Left hindlimb (tissue), 1 donor: ENCODE results near the gene PDE11A.
"Not testable (repeated sequence)": the region's sequence is repeated elsewhere in the genome, so short reads cannot be mapped to it uniquely, and the experiment has no call there.

ENCODE experiments used
- DNase-seq: peaks from one replicate; pipeline ENCODE4 v3.0.0-alpha.2; 2018

PDE11A gene

DNA sequence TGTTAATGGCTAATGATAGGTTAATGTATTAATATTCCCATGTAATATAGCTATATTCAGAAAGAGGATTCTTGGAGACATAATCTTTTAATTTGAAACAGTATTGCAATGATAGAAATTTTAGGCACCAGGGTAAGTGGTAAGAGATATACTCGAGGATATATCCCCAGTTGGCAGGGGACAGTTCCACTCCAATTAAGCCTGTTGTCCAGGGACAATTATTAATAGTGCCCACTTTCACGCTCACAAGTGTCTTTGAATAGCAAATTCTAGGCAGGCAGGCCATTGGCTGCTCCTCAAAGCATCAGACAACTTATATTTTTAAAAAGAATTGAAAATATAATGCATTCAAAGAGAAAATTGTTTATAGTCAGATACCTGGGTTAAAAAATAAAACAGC lies 190.7 kb downstream of the PDE11A start:
- DNase-seq, result no peak

DNA sequence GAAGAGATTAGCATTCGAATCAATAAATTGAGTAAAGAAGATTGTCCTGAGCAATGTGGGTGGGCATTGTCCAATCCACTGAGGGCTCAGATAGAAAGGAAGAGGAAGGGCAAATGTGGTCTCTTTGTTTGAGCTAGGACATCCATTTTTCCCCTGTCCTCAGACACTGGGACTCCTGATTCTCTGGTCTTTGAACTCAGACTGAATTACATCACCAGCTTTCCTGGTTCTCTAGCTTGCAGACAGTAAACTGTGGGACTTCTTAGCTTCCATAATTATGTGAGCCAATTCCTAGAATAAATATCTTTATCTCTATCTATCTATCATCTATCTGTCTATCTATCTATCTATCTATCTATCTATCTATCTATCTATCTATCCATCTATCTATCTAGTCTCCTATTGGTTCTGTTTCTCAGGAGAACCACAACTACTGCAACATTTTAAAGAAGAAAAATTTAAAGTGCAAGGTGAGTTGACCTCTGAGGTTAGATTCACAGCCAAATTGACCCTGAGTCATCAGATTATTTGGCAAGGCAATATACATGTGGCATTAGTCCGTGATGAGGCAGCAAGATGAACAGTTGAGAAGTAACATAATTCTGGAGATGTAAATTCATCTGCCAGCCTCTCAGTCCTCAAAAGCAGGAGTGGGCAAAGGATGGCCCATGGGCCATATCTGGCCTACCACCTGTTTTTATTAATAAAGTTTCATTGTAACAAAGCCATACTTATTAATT lies 191.4 kb downstream of the PDE11A start:
- no peak for DNase-seq

DNA sequence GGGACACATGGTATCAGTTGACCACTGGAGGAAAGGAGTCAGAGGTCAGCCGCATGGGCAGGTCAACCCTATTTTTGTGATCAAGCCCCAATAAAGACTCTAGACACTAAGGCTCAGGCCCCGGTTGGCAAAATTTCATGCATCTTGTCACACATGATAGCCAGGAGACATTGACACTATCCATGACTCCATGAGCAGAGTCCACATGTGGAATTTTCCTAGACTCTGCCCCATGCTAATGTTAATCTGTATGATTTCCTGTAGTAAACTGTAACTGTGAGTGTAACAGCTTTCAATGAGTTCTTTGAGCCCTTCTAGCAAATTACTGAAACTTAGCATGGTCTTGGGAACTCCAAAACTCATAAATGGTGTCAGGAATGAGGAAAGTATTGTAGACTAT lies 192.3 kb downstream of the PDE11A start:
- no peak for DNase-seq

DNA sequence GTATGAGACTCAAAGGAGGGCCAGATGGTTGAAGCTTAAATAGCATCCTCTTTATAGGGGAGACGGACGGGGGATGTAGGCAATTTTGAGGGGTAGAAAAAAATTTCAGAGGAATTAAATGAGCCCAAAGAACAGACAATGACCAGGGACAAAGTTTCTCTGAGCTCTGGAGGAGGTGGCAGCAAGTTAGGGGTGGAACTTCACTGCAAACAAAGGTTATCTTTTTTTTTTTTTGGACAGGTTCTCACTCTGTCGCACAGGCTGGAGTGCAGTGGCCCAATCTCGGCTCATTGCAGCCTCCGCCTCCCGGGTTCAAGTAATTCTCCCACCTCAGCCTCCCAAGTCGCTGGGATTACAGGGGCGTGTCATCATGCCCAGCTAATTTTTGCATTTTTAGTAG lies 195.6 kb downstream of the PDE11A start:
- DNase-seq, result no peak

DNA sequence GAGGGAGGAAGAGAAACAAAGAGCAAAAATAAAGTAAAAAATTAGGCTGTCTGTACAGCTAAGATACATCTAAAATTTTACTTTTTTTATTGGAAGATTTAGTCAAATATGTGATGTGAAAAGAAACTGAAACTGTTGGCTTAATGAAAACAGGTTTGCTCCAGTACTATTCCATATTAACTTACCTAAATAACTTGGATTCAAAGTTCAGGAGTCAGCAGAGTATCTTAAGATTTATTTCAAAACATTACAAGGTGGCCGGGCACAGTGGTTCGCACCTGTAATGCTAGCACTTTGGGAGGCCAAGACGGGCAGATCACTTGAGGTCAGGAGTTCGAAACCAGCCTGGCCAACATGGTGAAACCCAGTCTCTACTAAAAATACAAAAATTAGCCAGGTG lies 197.9 kb downstream of the PDE11A start:
- no peak for DNase-seq

DNA sequence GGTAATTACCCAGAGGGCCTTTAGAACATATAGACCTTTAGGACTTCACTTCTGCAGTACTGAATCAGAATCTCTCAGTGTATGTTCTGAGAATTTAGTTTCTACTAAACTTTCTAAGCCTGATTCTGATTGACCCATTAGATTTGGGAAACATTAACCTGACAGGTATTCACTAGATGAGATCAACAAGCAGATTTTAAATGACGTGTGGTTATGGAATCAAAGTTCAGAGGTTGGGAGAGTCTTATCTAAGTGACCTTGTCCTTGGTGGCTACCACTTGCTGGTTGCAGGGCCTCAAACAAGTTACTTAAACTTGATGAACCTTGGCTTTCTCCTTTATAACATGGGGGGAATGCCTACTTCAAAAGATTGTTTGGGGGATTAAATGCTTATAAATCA lies 198.7 kb downstream of the PDE11A start:
- DNase-seq, result no peak

DNA sequence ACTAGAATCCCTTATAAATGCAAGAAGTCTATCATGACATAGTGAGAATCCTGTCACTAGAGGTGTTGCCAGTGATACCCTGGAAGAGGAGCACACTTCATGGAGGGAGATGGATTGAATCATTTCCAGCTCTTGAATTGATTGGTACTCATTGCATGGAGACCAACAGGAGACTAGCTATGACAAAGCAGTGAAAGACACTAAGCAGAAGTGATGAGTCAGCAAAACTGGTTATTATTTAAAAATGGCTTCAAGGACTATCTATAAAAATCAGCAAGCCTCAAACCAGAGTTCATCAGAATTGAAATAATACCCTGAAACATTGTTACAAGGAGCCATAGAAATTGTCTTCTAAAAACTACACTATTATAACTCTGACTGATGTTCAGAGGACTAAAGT lies 200.3 kb downstream of the PDE11A start:
- no peak for DNase-seq

DNA sequence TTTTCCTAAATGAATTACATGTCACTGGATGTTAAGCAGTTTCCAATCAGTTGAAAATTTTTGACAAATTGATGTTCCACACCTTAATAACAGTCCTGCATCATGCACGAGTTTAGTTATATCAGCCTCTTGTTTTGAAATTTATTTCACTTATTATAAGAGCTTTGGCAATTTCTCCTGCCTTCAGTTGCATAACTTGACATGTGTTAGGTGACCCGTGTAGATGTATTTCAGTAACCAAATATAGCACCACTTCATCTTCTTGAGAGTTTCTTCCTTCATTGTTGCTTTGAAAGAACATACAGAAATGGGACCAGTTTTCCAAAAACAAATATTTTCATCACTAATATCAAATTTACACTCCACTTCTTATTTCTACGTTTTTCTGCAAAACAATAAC lies 202.7 kb downstream of the PDE11A start:
- DNase-seq, result no peak

DNA sequence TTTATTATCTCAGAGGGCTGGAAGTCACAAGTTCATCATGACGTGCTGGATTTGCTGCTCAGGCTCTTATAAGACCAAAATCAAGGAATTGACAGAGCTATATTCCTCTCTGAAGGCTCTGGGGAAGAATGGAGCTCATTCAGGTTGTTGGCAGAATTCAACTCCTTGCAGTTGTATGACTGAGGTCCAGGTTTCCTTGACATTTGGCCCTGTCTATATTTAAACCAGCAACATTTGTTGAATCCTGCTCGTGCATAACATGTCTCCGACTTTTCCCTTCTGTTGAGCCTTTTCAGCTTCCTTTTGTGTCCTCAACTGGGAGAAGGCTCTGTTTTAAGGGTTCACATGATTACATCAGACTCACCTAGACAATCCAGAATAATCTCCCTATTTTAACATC lies 203.4 kb downstream of the PDE11A start:
- DNase-seq, result no peak

DNA sequence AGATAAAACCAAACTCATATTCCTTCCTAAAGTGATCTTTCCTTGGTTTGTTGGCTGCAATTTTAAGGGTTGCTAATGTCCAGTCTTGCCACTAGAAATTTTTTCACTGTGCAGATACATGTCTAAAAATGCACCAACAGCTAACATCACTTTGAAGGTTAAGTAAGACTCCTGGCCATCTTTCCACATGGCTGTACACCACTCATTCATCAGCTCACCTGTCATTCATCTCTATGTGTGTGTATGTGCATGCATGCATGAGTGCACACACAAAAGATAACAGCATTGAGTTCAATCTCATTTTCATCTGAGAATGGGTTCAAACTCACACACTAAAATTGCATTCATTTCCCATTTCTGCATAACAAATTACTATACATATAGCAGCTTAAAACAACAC lies 203.8 kb downstream of the PDE11A start:
- DNase-seq, result no peak

DNA sequence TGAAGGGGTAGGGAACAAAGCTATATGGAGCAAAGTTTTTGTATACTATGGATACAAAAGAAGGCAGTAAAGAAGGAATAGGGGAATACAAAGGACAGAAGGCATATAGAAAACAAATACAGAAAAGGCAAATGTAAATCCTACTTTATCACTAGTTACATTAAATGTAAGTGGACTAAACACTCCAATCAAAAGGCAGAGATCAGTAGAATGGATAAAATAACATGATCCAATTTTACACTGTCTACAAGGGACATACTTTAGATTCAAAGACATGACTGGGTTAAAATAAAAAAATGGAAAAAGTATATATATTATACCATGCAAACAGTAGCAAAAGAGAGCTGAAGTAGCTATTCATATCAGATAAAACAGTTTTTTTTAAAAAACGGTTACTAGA lies 215.0 kb downstream of the PDE11A start:
- no peak for DNase-seq

DNA sequence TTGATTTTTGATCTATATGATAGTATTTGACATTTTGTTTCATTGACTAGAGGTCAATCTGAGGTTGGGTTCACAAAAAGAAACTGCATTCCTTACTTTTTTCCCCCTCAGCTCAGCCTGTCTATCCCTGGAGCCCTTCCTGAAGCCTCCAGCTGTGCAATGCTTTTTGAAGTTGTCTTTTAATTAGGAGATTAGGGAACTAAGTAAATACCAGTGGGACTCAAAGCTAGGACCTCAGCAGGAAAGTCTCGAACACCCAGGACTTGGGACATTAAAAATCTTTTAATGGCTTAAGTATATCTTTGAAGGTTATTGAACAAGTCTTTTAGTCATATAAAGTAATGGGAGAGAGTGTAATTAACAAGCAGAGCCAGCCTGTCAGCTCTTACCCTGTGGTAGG lies 220.2 kb downstream of the PDE11A start:
- no peak for DNase-seq

DNA sequence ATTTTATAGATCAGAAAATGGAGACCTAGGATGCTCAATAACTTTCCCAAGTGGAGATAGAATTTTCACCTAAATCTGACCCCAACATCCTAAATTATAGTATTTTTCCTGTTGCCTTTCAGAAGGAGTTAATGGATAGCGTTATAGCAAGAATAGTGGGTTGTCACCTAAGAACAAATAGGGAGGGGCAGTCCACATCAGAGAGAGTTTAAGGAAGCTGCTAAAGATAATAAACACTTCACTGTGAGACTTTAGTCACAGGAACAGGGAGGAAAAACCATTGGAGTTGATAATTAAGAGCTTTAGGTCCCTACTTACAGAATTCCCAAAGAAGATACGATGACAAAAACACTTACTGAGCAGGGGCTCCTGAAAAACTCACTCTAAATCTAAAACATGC lies 229.4 kb downstream of the PDE11A start:
- no peak for DNase-seq

DNA sequence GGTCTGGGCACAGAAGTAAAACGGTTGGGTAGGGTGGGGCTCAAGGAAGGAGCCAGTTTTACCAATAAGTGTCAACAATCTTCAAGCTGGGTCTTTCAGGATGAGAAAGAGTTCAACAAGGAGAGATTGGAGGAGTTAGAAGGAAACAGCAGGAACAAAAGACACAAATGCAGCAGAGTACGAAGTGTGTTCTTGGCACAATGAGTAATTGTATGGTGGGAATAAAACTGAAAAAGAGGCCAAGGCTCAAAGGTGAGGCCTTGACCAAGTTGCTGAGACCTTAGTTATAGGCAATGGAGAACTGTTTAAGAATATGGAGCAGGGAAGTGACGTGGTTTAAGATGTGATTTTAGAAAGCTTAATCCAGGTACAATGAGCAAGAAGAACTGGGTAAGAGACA lies 230.3 kb downstream of the PDE11A start:
- DNase-seq, result no peak

DNA sequence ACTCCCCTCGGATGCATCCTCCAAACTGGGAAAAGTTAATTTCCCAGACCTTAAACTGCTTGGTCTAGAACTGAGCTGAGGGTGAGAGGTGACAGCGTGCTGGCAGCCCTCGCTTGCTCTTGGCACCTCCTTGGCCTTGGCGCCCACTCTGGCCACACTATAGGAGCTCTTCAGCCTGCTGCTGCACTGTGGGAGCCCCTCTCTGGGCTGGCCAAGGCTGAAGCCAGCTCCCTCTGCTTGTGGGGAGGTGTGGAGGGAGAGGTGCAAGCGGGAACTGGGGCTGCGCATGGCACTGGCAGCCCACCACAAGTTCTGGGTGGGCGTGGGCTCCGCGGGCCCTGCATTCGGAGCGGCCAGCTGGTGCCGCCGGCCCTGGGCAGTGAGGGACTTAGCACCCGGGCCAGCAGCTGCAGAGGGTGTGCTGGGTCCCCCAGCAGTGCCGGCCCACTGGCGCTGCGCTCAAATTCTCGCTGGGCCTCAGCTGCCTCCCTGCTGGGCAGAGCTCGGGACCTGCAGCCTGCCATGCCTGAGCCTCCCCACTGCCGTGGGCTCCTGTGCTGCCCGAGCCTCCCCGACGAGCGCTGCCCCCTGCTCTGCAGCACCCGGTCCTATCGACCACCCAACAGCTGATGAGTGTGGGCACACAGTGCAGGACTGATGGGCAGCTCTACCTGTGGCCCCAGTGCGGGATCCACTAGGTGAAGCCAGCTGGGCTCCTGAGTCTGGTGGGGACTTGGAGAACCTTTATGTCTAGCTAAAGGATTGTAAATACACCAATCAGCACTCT lies 237.0 kb downstream of the PDE11A start:
- DNase-seq, result not testable (repeated sequence)

DNA sequence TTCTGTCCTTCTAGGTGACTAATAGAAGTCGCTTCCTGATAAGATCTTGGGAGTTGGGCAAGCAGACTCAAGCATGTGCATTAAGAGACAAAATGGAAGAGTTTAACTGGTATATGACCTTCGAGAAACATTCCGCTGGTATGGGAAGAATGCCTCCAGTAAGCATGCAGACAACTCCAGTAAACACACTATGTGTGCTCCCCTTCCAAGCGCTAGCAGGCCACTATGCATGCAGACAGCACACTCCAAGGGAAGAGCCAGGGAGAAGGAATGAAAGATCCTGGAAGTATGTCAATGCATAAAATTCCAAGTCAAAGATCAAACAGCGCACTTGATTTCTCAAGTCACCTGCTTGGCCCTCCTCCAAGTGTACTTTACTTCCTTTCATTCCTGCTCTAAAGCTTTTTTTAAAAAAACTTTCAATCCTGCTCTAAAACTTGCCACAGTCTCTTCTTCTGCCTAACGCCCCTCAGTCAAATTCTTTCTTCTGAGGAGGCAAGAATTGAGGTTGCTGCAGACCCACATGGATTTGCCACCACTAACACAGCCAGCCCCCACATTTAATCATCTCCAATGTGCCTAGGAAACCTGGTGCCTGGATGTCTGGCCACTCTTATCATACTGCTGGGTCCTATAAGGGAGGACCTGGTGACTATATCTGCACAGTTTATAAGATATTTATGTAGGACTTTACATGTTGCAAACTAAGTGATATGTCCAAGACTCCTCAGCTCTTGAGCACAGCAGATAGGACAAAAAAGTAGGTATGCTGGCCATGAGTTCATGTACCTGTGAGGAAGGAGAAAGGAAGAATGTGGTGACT lies 239.8 kb downstream of the PDE11A start:
- no peak for DNase-seq

DNA sequence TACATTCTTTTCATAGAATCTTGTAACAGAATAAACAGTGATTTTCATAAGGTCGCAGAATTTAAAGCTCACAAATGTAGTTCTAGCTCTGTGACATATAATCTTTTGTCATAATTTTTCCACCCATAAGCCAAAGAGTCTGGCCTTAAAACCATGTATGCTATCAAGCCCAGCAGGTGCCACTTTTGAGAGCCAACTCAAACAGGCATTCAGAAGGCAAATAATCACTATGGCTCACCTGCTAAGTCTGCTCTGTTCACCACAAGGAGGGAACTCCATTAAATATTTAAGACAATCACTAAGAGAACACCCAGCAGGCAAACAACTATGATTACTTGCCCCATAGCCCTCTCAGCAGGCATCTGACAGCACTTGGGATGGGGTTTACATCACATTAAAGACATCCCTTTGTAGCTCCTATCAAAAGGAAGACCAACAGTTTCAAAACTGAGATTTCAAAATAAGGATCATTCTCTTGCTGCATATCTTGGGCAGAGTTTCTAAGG lies 241.6 kb downstream of the PDE11A start:
- no peak for DNase-seq

DNA sequence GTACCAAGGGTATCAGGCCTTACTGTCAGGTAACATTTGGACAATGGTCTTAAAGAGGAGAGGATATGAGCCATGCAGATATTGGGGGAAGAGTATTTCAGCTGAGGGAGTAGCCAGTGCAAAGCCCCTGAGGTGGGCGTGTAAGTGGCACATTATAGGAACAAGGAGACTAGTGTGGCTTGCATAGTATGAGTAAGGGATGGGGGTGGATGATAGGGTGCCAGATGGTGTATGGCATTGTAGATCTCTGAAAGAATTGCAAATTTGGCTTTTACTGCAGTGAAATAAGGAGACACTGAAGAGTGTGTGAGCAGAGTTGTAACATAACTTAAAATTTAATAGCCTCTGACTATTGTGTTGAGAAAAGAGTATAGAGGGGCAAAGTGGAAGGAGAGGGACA lies 244.0 kb downstream of the PDE11A start:
- no peak for DNase-seq

DNA sequence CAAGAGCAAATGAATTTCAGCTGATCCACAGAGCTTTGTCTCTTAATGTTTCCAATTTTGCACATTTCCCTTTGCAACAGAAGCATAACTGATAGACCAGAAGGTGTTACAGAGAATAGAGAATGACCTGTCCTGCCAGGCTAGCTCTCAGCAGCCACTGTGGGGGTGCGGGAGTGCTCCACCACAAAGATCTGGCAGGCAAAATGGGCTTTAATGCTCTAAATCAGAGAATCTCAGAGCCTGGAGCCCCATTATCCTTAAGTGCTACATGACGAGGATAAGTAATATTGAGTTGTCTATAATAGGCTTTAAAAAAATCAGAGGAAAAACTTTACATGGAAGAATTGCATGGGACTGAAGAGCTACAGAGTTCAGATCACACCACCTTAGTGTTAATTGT lies 245.7 kb downstream of the PDE11A start:
- DNase-seq, result no peak

DNA sequence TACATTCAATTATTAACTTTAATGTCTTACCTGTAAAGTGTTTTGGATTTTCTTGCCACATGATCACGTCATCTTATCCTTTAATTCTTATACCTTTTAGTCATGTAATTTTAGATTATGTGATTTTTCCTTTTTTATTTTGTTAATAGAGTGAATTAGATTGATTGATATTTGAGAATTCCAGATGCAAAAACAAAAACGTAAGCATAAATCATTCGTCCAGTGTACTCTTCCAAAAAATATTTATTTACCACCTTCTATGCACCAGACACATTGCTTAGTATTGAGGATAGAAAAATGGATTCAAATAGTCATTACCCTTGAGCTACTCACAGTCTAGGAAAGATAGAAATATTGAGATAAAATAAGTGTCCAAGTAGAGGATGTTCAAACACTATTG lies 249.6 kb downstream of the PDE11A start:
- no peak for DNase-seq

DNA sequence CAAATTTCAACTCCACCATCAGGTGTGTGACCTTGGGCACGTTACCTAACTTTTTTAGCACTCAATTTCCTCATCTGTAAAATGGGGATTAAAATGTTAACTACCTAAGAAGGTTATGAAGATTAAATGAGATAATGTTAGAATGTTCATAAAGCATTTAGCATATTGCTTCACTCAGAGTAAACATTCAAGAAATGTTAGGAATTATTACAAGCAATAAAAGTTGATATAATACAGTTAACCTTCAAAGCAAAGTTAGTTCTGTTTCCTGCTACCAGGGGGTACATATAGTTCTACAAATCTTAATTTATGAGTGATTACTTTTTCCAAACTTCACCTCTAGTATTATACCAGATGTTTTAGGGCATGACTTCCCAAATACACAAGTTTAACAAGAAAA lies 254.2 kb downstream of the PDE11A start:
- DNase-seq, result no peak

DNA sequence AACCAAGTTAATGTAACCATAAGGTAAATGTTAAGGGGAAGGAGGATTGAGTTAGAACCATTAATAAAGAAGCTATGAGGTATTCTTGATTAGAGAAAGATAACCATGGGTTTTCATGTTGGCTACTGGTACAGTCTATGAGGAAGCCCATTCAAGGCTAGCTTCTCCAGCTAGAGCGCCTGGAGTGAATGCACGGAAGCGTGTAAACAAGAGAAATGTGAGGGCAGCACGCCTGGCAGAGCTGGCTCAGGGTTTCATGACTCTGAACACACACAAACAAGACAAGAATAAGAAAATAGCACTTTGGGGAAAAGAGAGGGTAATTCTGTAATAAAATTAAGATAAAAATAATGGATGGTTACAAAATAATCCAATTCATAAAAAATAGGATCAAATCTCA lies 255.3 kb downstream of the PDE11A start:
- no peak for DNase-seq

DNA sequence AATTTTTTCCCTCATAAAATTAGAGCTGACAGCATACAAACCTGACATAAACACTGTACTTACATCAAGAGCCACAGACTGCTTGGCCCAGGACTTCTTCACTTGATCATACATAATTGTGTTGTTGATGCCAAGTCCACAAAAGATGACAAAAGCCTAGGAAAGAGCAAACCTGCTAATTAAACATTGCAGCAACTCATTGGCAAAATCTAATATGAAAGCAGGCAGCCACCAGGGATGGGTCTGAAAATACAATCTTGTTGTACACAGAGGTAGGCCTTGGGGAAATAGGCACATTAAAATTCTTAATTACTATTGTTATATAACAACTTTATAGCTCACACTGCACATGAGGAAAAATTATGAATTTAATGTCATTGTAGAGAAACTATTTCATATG lies 255.8 kb downstream of the PDE11A start:
- DNase-seq, result no peak
